Keratinocyte (primary cell): ENCODE data around the gene CTCFL. TPM values are rescaled to one million over a fixed set of nuclear protein-coding genes. Genes with fewer than 3 reads are reported as not detected.

ENCODE experiments used
- DNase-seq: peaks from one replicate; pipeline ENCODE4 v3.0.0-alpha.2; 2011; ENCODE audit warnings: low read depth, missing footprints, low spot score
- FAIRE-seq: peaks from 2 replicates; lab custom pipeline; 2011; peaks lifted over from hg19 to GRCh38; lab: Jason Lieb, UNC
- H2AFZ ChIP-seq: 2 replicates; pipeline ENCODE4 v1.6.0; 2012; ENCODE audit warnings: low read length, control low read depth, inconsistent platforms; ENCODE audit not compliant: control insufficient read depth
- H3K27ac ChIP-seq: 2 replicates; pipeline ENCODE4 v1.5.1; 2011; ENCODE audit warnings: low read length; ENCODE audit not compliant: control insufficient read depth, insufficient read depth
- H3K27me3 ChIP-seq: 3 replicates; pipeline ENCODE4 v1.6.0; 2011; ENCODE audit warnings: low read length; ENCODE audit not compliant: control insufficient read depth, insufficient read depth; ENCODE audit errors: extremely low read depth
- H3K36me3 ChIP-seq, 2 experiments: 2 replicates in 1 of 2; 3 replicates in 1 of 2; pipeline ENCODE4 v1.5.1; 2011; ENCODE audit warnings: low read length in 2 of 2, mild to moderate bottlenecking in 1 of 2; ENCODE audit not compliant: control insufficient read depth in 2 of 2, insufficient read depth in 2 of 2; ENCODE audit errors: extremely low read depth in 1 of 2
- H3K4me1 ChIP-seq: 3 replicates; pipeline ENCODE4 v1.5.1; 2011; ENCODE audit warnings: low read length; ENCODE audit not compliant: control insufficient read depth, insufficient read depth; ENCODE audit errors: extremely low read depth
- H3K4me2 ChIP-seq: 3 replicates; pipeline ENCODE4 v1.6.0; 2011; ENCODE audit warnings: low read depth, low read length; ENCODE audit not compliant: control insufficient read depth, insufficient read depth; ENCODE audit errors: extremely low read depth
- H3K4me3 ChIP-seq, 3 experiments: fragments of 200-600 bp in 1 of 3; sonication (generic) in 1 of 3; 2 replicates in 2 of 3; 3 replicates in 1 of 3; pipeline ENCODE4 v1.5.1; 2011 to 2016; ENCODE audit warnings: low read length in 3 of 3, mild to moderate bottlenecking in 3 of 3, control low read depth in 2 of 3, inconsistent platforms in 1 of 3, low read depth in 1 of 3, mixed read lengths in 1 of 3, mixed run types in 1 of 3, moderate library complexity in 1 of 3; ENCODE audit not compliant: control insufficient read depth in 2 of 3, insufficient read depth in 2 of 3; ENCODE audit errors: extremely low read depth in 1 of 3
- H3K79me2 ChIP-seq: 2 replicates; pipeline ENCODE4 v1.6.0; 2012; ENCODE audit warnings: low read length; ENCODE audit not compliant: control insufficient read depth, insufficient read depth
- H3K9ac ChIP-seq: 3 replicates; pipeline ENCODE4 v1.6.0; 2011; ENCODE audit warnings: low read length; ENCODE audit not compliant: control insufficient read depth, insufficient read depth; ENCODE audit errors: extremely low read depth
- H3K9me1 ChIP-seq: 3 replicates; pipeline ENCODE4 v1.6.0; 2011; ENCODE audit warnings: low read length; ENCODE audit not compliant: control insufficient read depth, insufficient read depth; ENCODE audit errors: extremely low read depth
- H3K9me3 ChIP-seq: 2 replicates; pipeline ENCODE4 v1.5.1; 2012; ENCODE audit warnings: low read depth, low read length; ENCODE audit not compliant: control insufficient read depth
- H4K20me1 ChIP-seq: 3 replicates; pipeline ENCODE4 v1.6.0; 2011; ENCODE audit warnings: low read length; ENCODE audit not compliant: control insufficient read depth, insufficient read depth; ENCODE audit errors: extremely low read depth
- EZH2 ChIP-seq: IDR thresholded peaks from one replicate; pipeline ENCODE4 v1.6.1; 2012; ENCODE audit warnings: inconsistent platforms, mild to moderate bottlenecking, low read length, moderate library complexity
- dilution Hi-C: fragments of 300-500 bp; cut with MboI; formaldehyde crosslinking; loops from one replicate; pipeline ENCODE4 v1.7.0; 2020; ENCODE audit warnings: low sequenced_read_pairs; ENCODE audit not compliant: extremely low pct_ligation_motif_present
- polyA plus RNA-seq, 5 experiments: library from polyadenylated mRNA; depleted of rRNA in 3 of 5; stranded (reverse) in 3 of 5; stranded (forward) in 1 of 5; unstranded in 1 of 5; fragments of >200 nt; gene quantifications; 1 replicate in 1 of 5; 2 replicates in 3 of 5; 3 replicates in 1 of 5; pipeline versions ENCODE4 v1.2.1 to v1.2.3, GENCODE V29; 2011 to 2012; ENCODE audit warnings: missing spikeins in 2 of 5, low read depth in 1 of 5, low replicate concordance in 1 of 5
- TF ChIP-seq, protein P1 (sequence below), 3 experiments: IDR thresholded peaks in 1 of 3; conservative IDR thresholded peaks in 1 of 3; optimal IDR thresholded peaks in 1 of 3; 2 replicates in 2 of 3; 3 replicates in 1 of 3; pipeline versions ENCODE3 to v1.5.1; 2011; ENCODE audit warnings: low read length in 3 of 3, mild to moderate bottlenecking in 3 of 3, moderate library complexity in 2 of 3, control low read depth in 1 of 3, inconsistent platforms in 1 of 3; ENCODE audit not compliant: insufficient read depth in 2 of 3; ENCODE audit errors: extremely low read depth in 1 of 3

Gene CTCFL
- polyA plus RNA-seq, 1 donor (not counting 4 experiments of a cell fraction or from before 2014, with no cell fraction given) = not detected

DNA sequence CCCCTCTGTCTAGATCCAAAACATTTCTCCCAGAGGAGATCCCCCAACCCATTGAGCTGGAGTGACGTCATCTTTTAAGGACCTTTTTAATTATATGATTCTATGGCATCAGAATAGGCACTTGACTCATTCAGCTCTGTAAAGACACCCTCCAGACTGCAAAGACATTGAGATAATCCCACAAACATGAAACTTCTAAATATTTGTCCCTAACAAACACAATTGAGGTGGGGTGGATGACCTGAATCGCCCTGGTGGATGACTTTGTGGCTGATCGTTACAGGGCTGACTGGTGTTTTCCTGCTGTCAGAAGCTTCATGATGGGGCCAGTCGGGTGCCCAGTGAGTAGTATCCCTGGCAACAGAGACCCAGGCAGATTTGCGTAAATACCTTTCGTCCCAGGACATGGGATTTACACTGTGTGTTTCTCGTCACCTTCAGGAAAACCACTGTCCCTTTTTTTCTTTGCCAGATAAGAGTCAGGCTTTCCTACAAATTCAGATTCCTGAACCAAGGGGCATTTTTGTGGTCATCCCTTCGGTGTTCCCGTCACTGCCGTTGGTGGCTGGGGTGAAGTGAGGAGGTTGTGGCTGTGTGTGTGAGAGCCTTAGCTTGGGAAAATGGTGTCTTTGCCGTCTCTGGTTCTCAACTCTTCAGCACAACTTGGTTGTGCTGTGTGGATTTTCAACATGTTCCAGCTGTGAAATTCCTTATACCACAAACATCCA is 30.7 kb upstream of the CTCFL start:
- Histone ChIP-seq H3K4me3 (no peak overlapping the region), H3K4me1 (no peaks in the 10 kb centered on the region), H3K9me1 (no peaks in the 10 kb centered on the region), H3K27me3 (peaks cover 60% of the 10 kb centered on the region), H3K79me2 (no peaks in the 10 kb centered on the region), H3K36me3 (no peaks in the 10 kb centered on the region), H4K20me1 (no peaks in the 10 kb centered on the region), H3K9ac (no peak overlapping the region), H3K4me2 (no peak overlapping the region), H3K27ac (no peak overlapping the region), H2AFZ (no peak overlapping the region), H3K9me3 (no peaks in the 10 kb centered on the region)
- FAIRE-seq (no peak), DNase-seq (no peak)
- dilution Hi-C loops = no loop called here
- TF ChIP-seq, protein P1, sequence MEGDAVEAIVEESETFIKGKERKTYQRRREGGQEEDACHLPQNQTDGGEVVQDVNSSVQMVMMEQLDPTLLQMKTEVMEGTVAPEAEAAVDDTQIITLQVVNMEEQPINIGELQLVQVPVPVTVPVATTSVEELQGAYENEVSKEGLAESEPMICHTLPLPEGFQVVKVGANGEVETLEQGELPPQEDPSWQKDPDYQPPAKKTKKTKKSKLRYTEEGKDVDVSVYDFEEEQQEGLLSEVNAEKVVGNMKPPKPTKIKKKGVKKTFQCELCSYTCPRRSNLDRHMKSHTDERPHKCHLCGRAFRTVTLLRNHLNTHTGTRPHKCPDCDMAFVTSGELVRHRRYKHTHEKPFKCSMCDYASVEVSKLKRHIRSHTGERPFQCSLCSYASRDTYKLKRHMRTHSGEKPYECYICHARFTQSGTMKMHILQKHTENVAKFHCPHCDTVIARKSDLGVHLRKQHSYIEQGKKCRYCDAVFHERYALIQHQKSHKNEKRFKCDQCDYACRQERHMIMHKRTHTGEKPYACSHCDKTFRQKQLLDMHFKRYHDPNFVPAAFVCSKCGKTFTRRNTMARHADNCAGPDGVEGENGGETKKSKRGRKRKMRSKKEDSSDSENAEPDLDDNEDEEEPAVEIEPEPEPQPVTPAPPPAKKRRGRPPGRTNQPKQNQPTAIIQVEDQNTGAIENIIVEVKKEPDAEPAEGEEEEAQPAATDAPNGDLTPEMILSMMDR (optimal IDR thresholded peaks at IDR 0.05 in 1 of 3, IDR thresholded peaks at IDR 0.05 in 1 of 3, conservative IDR thresholded peaks at IDR 0.05 in 1 of 3; ENCODE audit: extremely low read depth in 1 of 3, insufficient read depth in 2 of 3, low read length in 3 of 3) = no peak
- TF ChIP-seq EZH2 = no peak

DNA sequence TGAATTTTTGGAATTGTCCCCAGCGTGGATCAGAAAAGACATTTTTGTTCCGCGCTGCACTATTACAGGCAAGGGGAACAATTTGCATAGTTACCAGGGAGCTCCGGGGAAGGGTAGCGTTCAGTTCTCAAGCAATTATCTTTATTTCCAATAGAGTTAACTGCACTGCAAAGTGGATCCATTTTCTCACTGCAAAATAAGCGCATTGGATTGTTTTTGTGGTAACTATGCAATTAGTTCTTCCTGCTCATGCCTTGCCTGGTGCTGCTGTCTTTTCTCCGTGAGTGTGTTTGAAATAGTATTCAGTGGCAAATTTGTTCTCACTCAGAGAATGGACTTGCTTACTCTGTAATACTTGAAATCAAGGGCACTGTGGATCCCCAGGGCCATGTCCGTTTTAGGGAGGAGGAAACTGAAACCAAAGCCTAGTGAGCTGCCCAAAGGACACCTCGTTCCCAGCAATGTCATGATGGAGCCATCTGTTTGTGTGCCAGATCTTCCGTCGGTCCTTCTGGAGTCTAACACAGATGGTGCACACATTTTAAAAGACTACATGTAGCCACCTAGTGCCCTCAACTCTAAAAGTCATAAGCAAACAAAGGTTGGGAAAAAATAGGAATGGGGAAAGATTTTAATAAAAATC is 28.6 kb upstream of the CTCFL start:
- FAIRE-seq = no peak
- dilution Hi-C loops = no loop called here

More for the DNA sequence above, 28.6 kb upstream of the CTCFL start:
- Histone ChIP-seq H3K4me1 (no peaks in the 10 kb centered on the region), H2AFZ (no peak overlapping the region), H3K9me1 (no peaks in the 10 kb centered on the region), H4K20me1 (no peaks in the 10 kb centered on the region), H3K4me2 (no peak overlapping the region), H3K36me3 (no peaks in the 10 kb centered on the region), H3K9ac (no peak overlapping the region), H3K79me2 (no peaks in the 10 kb centered on the region), H3K27ac (no peak overlapping the region), H3K9me3 (no peaks in the 10 kb centered on the region), H3K27me3 (peaks cover 50% of the 10 kb centered on the region), H3K4me3 (no peak overlapping the region)
- no peak for DNase-seq
- no peak for TF ChIP-seq EZH2
- TF ChIP-seq, protein P1 (optimal IDR thresholded peaks at IDR 0.05 in 1 of 3, IDR thresholded peaks at IDR 0.05 in 1 of 3, conservative IDR thresholded peaks at IDR 0.05 in 1 of 3; ENCODE audit: extremely low read depth in 1 of 3, insufficient read depth in 2 of 3, low read length in 3 of 3) = no peak
